ENCODE results near the gene DAW1.

The DAW1 gene

DNA sequence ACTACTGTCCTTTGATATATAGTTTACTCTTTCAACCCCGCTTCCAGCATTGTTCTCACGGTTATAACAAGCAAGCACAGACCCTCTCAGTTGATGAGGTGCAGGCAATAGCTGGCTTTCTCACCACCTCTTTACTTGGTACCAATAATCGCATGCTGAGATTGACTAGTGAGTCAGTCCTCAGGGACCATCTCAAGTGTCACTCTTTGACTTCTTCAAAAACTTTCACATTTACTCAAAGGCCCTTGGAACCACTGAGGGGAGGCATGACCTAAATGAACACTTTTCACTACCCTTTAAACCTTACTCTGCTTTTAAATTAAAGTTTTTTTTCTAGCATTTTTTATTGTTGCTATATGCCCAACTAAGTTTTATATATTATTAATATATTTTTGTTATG is 101.8 kb downstream of the DAW1 start:
- no peak for DNase-seq (ENCODE audit: extremely low read depth, insufficient read length)
- no peaks in the 10 kb centered on the region for H3K36me3 ChIP-seq (ENCODE audit: control insufficient read depth, insufficient read depth, low read length)
- H3K27me3 ChIP-seq (replicated peaks; ENCODE audit: control insufficient read depth, insufficient read depth, low read length), result no peaks in the 10 kb centered on the region; the same call in 1 of the 2 replicates
- TF ChIP-seq CTCF (IDR thresholded peaks at IDR 0.05; ENCODE audit: insufficient read depth, low read length, poor library complexity, severe bottlenecking), result no peak
- no peak overlapping the region for H3K4me3 ChIP-seq (replicated peaks; ENCODE audit: low read depth, low read length)
